Liver (tissue), 9 donors: ENCODE data around the gene ARMC7. TPM values are rescaled to one million over a fixed set of nuclear protein-coding genes. Genes with fewer than 3 reads are reported as not detected.
A peak's percentile ranks its signal among the peaks of the same experiment; 100 is the strongest.

Experiments used
- DNase-seq: peaks from one replicate; pipeline ENCODE4 v3.0.0-alpha.2; 2017; ENCODE audit warnings: low spot score
- H3K27ac ChIP-seq, 2 donors: one replicate each; pipeline ENCODE4 v1.7.0; 2013; ENCODE audit warnings: inconsistent platforms in 2 of 2, low read length in 2 of 2, control low read depth in 1 of 2, low read depth in 1 of 2, mild to moderate bottlenecking in 1 of 2
- H3K27me3 ChIP-seq, 4 donors: one replicate each; pipeline versions ENCODE4 v1.6.1 to v1.7.0; 2013; ENCODE audit warnings: low read length in 3 of 4, inconsistent platforms in 1 of 4, mild to moderate bottlenecking in 1 of 4, moderate library complexity in 1 of 4; ENCODE audit not compliant: control insufficient read depth in 4 of 4, insufficient read depth in 4 of 4
- H3K36me3 ChIP-seq, 4 donors: one replicate each; pipeline versions ENCODE4 v1.6.1 to v1.7.0; 2013; ENCODE audit warnings: low read length in 3 of 4, mild to moderate bottlenecking in 3 of 4, low read depth in 1 of 4, moderate library complexity in 1 of 4; ENCODE audit not compliant: control insufficient read depth in 4 of 4, insufficient read depth in 3 of 4
- H3K4me1 ChIP-seq, 4 donors: one replicate each; pipeline versions ENCODE4 v1.6.1 to v1.7.0; 2013; ENCODE audit warnings: low read length in 3 of 4, mild to moderate bottlenecking in 3 of 4, moderate library complexity in 1 of 4; ENCODE audit not compliant: control insufficient read depth in 4 of 4, insufficient read depth in 4 of 4
- H3K4me3 ChIP-seq, 3 donors: one replicate each; pipeline versions ENCODE4 v1.6.1 to v1.7.0; 2013; ENCODE audit warnings: low read length in 3 of 3, control low read depth in 1 of 3, low read depth in 1 of 3, mild to moderate bottlenecking in 1 of 3
- H3K9ac ChIP-seq, 2 donors: one replicate each; pipeline ENCODE4 v1.7.0; 2013; ENCODE audit warnings: low read length in 2 of 2, mild to moderate bottlenecking in 2 of 2, moderate library complexity in 2 of 2, control low read depth in 1 of 2, low read depth in 1 of 2
- H3K9me3 ChIP-seq, 4 donors: one replicate each; pipeline versions ENCODE4 v1.6.1 to v1.7.0; 2013; ENCODE audit warnings: low read length in 3 of 4; ENCODE audit not compliant: control insufficient read depth in 4 of 4
- CTCF ChIP-seq: fragments of 150-350 bp; IDR thresholded peaks from 2 replicates; pipeline ENCODE4 v1.5.1; 2017; ENCODE audit warnings: improper control_type of control experiment, low read depth, low read length; ENCODE audit not compliant: missing input control
- EGR1 ChIP-seq, 2 donors: IDR thresholded peaks; 2 replicates each; pipeline ENCODE4 v1.6.1; 2016 to 2018; ENCODE audit warnings: antibody characterized with exemption in 2 of 2, low read depth in 2 of 2
- FOXA1 ChIP-seq: IDR thresholded peaks from 2 replicates; pipeline ENCODE4 v1.6.1; 2016; ENCODE audit warnings: antibody characterized with exemption
- FOXA2 ChIP-seq: IDR thresholded peaks from 2 replicates; pipeline ENCODE4 v1.6.1; 2016; ENCODE audit warnings: antibody characterized with exemption
- GABPA ChIP-seq, 2 donors: IDR thresholded peaks in 1 of 2; conservative IDR thresholded peaks in 1 of 2; 2 replicates each; pipeline ENCODE4 v1.6.1; 2016; ENCODE audit warnings: antibody characterized with exemption in 2 of 2, mild to moderate bottlenecking in 1 of 2, moderate library complexity in 1 of 2
- HNF4A ChIP-seq, 2 donors: conservative IDR thresholded peaks; 2 replicates each; pipeline ENCODE4 v1.6.1; 2016; ENCODE audit warnings: antibody characterized with exemption in 2 of 2, mild to moderate bottlenecking in 2 of 2
- HNF4G ChIP-seq: IDR thresholded peaks from 2 replicates; pipeline ENCODE4 v1.6.1; 2016; ENCODE audit warnings: antibody characterized with exemption
- JUND ChIP-seq, 2 donors: IDR thresholded peaks; 2 replicates each; pipeline ENCODE4 v1.6.1; 2016; ENCODE audit warnings: antibody characterized with exemption in 2 of 2
- MAX ChIP-seq: IDR thresholded peaks from 2 replicates; pipeline ENCODE4 v1.6.1; 2016; ENCODE audit warnings: antibody characterized with exemption
- NR2F2 ChIP-seq: IDR thresholded peaks from 2 replicates; pipeline ENCODE4 v1.6.1; 2016; ENCODE audit warnings: antibody characterized with exemption
- RAD21 ChIP-seq, 2 donors: IDR thresholded peaks; 2 replicates each; pipeline ENCODE4 v1.6.1; 2016; ENCODE audit warnings: antibody characterized with exemption in 2 of 2, mild to moderate bottlenecking in 2 of 2
- REST ChIP-seq: IDR thresholded peaks from 2 replicates; pipeline ENCODE4 v1.6.1; 2016; ENCODE audit warnings: antibody characterized with exemption, mild to moderate bottlenecking
- RXRA ChIP-seq, 2 donors: IDR thresholded peaks; 2 replicates each; pipeline ENCODE4 v1.6.1; 2017 to 2018; ENCODE audit warnings: antibody characterized with exemption in 2 of 2, mild to moderate bottlenecking in 1 of 2
- SP1 ChIP-seq: IDR thresholded peaks from 2 replicates; pipeline ENCODE4 v1.6.1; 2018; ENCODE audit warnings: antibody characterized with exemption, mild to moderate bottlenecking
- TAF1 ChIP-seq: conservative IDR thresholded peaks from 2 replicates; pipeline ENCODE4 v1.6.1; 2016; ENCODE audit warnings: antibody characterized with exemption, mild to moderate bottlenecking
- YY1 ChIP-seq: IDR thresholded peaks from 2 replicates; pipeline ENCODE4 v1.6.1; 2016; ENCODE audit warnings: antibody characterized with exemption, mild to moderate bottlenecking
- ZBTB33 ChIP-seq: IDR thresholded peaks from 2 replicates; pipeline ENCODE4 v1.6.1; 2016; ENCODE audit warnings: antibody characterized with exemption
- WGBS: extraction: QIAGEN DNeasy Blood & Tissue Kit; methylation state at CpG from one replicate; pipeline ENCODE4 v1.1.7; 2013; 5-methylcytosine and 5-hydroxymethylcytosine counted together
- polyA plus RNA-seq, 2 donors: library from polyadenylated mRNA; stranded (reverse) in 1 of 2; unstranded in 1 of 2; fragments of 200-250 nt in 1 of 2; fragments of >200 nt in 1 of 2; fragmentation: Nextera tagmentation in 1 of 2; extraction: Ambion mirVana in 1 of 2; gene quantifications; one replicate each; pipeline versions ENCODE4 v1.2.1 to v1.2.3, GENCODE V29; 2013 to 2015
- total RNA-seq, 2 donors: library from RNA; depleted of rRNA; stranded (reverse); fragments of >200 nt; gene quantifications; one replicate each; pipeline ENCODE4 v1.2.3, GENCODE V29; 2014
- TF ChIP-seq, protein P1 (sequence below): IDR thresholded peaks from 2 replicates; pipeline ENCODE4 v1.6.1; 2016; ENCODE audit warnings: antibody characterized with exemption
- donor health status: healthy.
- donor health status: healthy.
- donor health status: healthy.
- donor health status: healthy.
- donor health status: healthy.

Gene ARMC7
- total and polyA plus RNA-seq, 4 donors = 1.7 to 6.6 (median 3.7) TPM

GRCh38 chr17:75093548-75094158, 16.1 kb upstream of the ARMC7 start:
- Histone ChIP-seq H3K27me3 (no peaks in the 10 kb centered on the region), H3K4me3 (no peak overlapping the region), H3K27ac (no peak overlapping the region), H3K4me1 (peaks cover 14 to 26% (median 20%) of the 10 kb centered on the region in 4 donors), H3K9ac (no peak overlapping the region), H3K9me3 (no peaks in the 10 kb centered on the region), H3K36me3 (no peaks in the 10 kb centered on the region)
- TF ChIP-seq GABPA (IDR thresholded peaks at IDR 0.05 in 1 of 2, conservative IDR thresholded peaks at IDR 0.05 in 1 of 2) = no peak
- no peak for TF ChIP-seq FOXA1
- TF ChIP-seq EGR1 (IDR thresholded peaks at IDR 0.05; ENCODE audit: low read depth in 2 of 2) = no peak
- no peak for TF ChIP-seq ZBTB33
- TF ChIP-seq RXRA (IDR thresholded peaks at IDR 0.05) = no peak
- TF ChIP-seq MAX = no peak
- no peak for TF ChIP-seq RAD21 (IDR thresholded peaks at IDR 0.05)
- TF ChIP-seq HNF4G = no peak
- TF ChIP-seq SP1 = no peak
- no peak for TF ChIP-seq REST
- no peak for TF ChIP-seq FOXA2
- no peak for TF ChIP-seq YY1
- TF ChIP-seq HNF4A (conservative IDR thresholded peaks at IDR 0.05) = no peak
- TF ChIP-seq CTCF = no peak
- TF ChIP-seq JUND (IDR thresholded peaks at IDR 0.05) = no peak
- TF ChIP-seq TAF1 = no peak
- TF ChIP-seq NR2F2 = no peak
- TF ChIP-seq, protein P1, sequence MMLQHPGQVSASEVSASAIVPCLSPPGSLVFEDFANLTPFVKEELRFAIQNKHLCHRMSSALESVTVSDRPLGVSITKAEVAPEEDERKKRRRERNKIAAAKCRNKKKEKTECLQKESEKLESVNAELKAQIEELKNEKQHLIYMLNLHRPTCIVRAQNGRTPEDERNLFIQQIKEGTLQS = no peak
- 91% methylated on average over 18 of the region's 18 CpGs for WGBS
- DNase-seq = peak; percentile 27
